ENCODE data around the gene CMTM1.

DNA sequence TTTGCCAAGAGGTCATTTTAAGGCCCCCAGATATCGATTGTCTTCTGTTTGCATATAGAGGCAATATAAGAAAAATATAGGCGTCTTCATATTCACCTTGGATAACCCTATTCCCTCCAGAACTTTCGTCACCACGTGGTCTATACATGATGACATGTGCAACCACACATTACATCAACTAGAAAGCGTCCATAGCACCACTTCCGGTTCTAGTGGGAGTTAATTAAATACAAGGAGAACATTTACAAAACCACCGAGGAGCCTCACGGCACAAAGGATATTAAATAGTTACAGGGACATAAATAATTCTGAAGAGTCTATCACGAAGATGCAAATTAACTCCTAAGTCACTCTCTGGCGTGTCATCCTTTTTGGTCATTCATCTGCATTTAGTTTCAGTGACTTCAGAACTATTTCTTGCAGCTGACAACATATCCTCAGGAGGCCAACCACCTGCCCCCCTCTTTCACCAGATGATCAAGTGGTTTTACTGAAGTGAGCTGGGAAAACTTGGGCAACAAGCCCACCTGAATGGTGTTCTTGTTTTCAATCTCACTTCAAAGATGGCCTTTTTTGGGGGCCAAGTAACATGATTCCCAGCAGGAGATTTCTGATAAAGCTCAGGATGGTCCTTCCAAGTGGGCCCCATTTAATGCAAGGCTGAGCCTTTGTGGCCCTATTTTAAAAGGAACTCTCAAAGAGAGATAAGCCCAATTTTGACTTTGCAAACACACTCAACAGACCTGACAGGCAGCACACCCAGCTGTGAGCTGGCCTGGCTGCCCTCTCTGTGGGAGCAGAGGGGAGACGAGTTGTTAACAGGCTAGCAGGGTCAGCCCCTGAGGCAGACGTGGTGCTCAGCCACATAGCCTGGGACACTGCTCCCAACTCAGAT is 53.5 kb downstream of the CMTM1 start:
- TF ChIP-seq CTCF (conservative IDR thresholded peaks at IDR 0.05; ENCODE audit: low read length) (no peak), EZH2phosphoT487 (IDR thresholded peaks at IDR 0.05; ENCODE audit: borderline replicate concordance) (no peak)
